ENCODE measurements around the gene SCGB1C1. TPM values are rescaled to one million over a fixed set of nuclear protein-coding genes. Genes with fewer than 3 reads are reported as not detected.
"Not testable (repeated sequence)": the region's sequence is repeated elsewhere in the genome, so short reads cannot be mapped to it uniquely, and the experiment has no call there.

SCGB1C1 gene
- total RNA-seq, 1 experiment from 2014 or later: not detected

- no peaks in the 10 kb centered on the region for H3K27me3 Mint-ChIP-seq (ENCODE audit: insufficient read depth, unreplicated experiment)
- TF ChIP-seq CTCF (IDR thresholded peaks at IDR 0.05; ENCODE audit: unreplicated experiment): no peak
- CTCF ChIA-PET: interaction anchor here (1.6 kb wide), 1 partner anchor 34 kb away, joined by 6 read pairs; no protein-coding TSS in a partner anchor
- POLR2A ChIA-PET: interaction anchor here (0.7 to 1.5 kb wide), 11 partner anchors 8 to 177 kb away, joined by 3 to 14 read pairs (median 3); partner anchors contain the start of genes BET1L, IFITM5, PKP3 and PSMD13
- intact Hi-C loops (cut with micrococcal nuclease): no loop called here
- no peaks in the 10 kb centered on the region for H3K9me3 Mint-ChIP-seq (ENCODE audit: unreplicated experiment)
- DNase-seq (ENCODE audit: unreplicated experiment): no peak
- peaks cover 9% of the 10 kb centered on the region for H3K4me1 Mint-ChIP-seq (ENCODE audit: insufficient read depth, unreplicated experiment)
- peaks cover 54% of the 10 kb centered on the region for H3K36me3 Mint-ChIP-seq (ENCODE audit: insufficient read depth, unreplicated experiment)
- TSS peak; percentile 54 for BruUV-seq (replicated peaks)
- H3K27ac Mint-ChIP-seq (ENCODE audit: low read depth, unreplicated experiment): peak overlapping the region; percentile 63
- H3K4me3 Mint-ChIP-seq (ENCODE audit: unreplicated experiment): no peak overlapping the region
Observed at GRCh38 chr11:216081-216974, 23.4 kb downstream of the SCGB1C1 start.

GRCh38 chr11:217704-218103, 24.8 kb downstream of the SCGB1C1 start:
- intact Hi-C loops (cut with micrococcal nuclease): no loop called here
- no peak for TF ChIP-seq CTCF (IDR thresholded peaks at IDR 0.05; ENCODE audit: unreplicated experiment)
- H3K27me3 Mint-ChIP-seq (ENCODE audit: insufficient read depth, unreplicated experiment): no peaks in the 10 kb centered on the region
- H3K4me1 Mint-ChIP-seq (ENCODE audit: insufficient read depth, unreplicated experiment): peaks cover 9% of the 10 kb centered on the region
- peaks cover 46% of the 10 kb centered on the region for H3K36me3 Mint-ChIP-seq (ENCODE audit: insufficient read depth, unreplicated experiment)
- ChIA-PET CTCF (no interaction called here), POLR2A (interaction anchor here (1.0 to 1.5 kb wide), 2 partner anchors 10 to 233 kb away, joined by 3 to 14 read pairs; partner anchors contain the start of genes BET1L, PTDSS2 and RIC8A)
- H3K9me3 Mint-ChIP-seq (ENCODE audit: unreplicated experiment): no peaks in the 10 kb centered on the region
- no peak for DNase-seq (ENCODE audit: unreplicated experiment)
- BruUV-seq (replicated peaks): no TSS peak
- no peak overlapping the region for H3K4me3 Mint-ChIP-seq (ENCODE audit: unreplicated experiment)
- no peak overlapping the region for H3K27ac Mint-ChIP-seq (ENCODE audit: low read depth, unreplicated experiment)

- CTCF ChIA-PET: interaction anchor here (0.8 to 0.9 kb wide), 2 partner anchors 10 to 32 kb away, joined by 4 to 6 read pairs; no protein-coding TSS in a partner anchor
- Mint-ChIP-seq H3K4me1 (ENCODE audit: insufficient read depth, unreplicated experiment) (peaks cover 9% of the 10 kb centered on the region), H3K27ac (ENCODE audit: low read depth, unreplicated experiment) (no peak overlapping the region), H3K9me3 (ENCODE audit: unreplicated experiment) (no peaks in the 10 kb centered on the region), H3K4me3 (ENCODE audit: unreplicated experiment) (no peak overlapping the region), H3K36me3 (ENCODE audit: insufficient read depth, unreplicated experiment) (peaks cover 33% of the 10 kb centered on the region), H3K27me3 (ENCODE audit: insufficient read depth, unreplicated experiment) (no peaks in the 10 kb centered on the region)
- intact Hi-C loops (cut with micrococcal nuclease): no loop called here
- DNase-seq (ENCODE audit: unreplicated experiment): no peak
- BruUV-seq (replicated peaks): no TSS peak
- no peak for TF ChIP-seq CTCF (IDR thresholded peaks at IDR 0.05; ENCODE audit: unreplicated experiment)
- POLR2A ChIA-PET: interaction anchor here (0.6 to 1.3 kb wide), 5 partner anchors 10 to 530 kb away, joined by 3 to 5 read pairs (median 3); partner anchors contain the start of genes BET1L, PTDSS2 and RIC8A
Observed at GRCh38 chr11:218815-219593, 26.1 kb downstream of the SCGB1C1 start.

- BruUV-seq (replicated peaks); CTCF ChIA-PET: not testable (repeated sequence)
- POLR2A ChIA-PET: interaction anchor here (0.9 to 1.0 kb wide), 2 partner anchors 13 to 14 kb away, joined by 3 read pairs; partner anchors contain the start of genes BET1L and RIC8A
Observed at GRCh38 chr11:220641-221215, 27.9 kb downstream of the SCGB1C1 start.

More at GRCh38 chr11:220641-221215, 27.9 kb downstream of the SCGB1C1 start:
- peaks cover 15% of the 10 kb centered on the region for H3K4me1 Mint-ChIP-seq (ENCODE audit: insufficient read depth, unreplicated experiment)
- H3K9me3 Mint-ChIP-seq (ENCODE audit: unreplicated experiment); H3K27ac Mint-ChIP-seq (ENCODE audit: low read depth, unreplicated experiment); intact Hi-C loops (cut with micrococcal nuclease); H3K27me3 Mint-ChIP-seq (ENCODE audit: insufficient read depth, unreplicated experiment); H3K4me3 Mint-ChIP-seq (ENCODE audit: unreplicated experiment); DNase-seq (ENCODE audit: unreplicated experiment): not testable (repeated sequence)
- H3K36me3 Mint-ChIP-seq (ENCODE audit: insufficient read depth, unreplicated experiment): peaks cover 29% of the 10 kb centered on the region
